OCI-LY7 (cell line): ENCODE measurements around the gene VSIG1.

Experiments used
- CTCF ChIP-seq: fragments of 200-600 bp; sonication (generic); conservative IDR thresholded peaks from 2 replicates; pipeline ENCODE4 v1.5.1; 2014; ENCODE audit warnings: mild to moderate bottlenecking, antibody characterized with exemption, low read length, moderate library complexity, mixed read lengths
- EZH2phosphoT487 ChIP-seq: fragments of 200-600 bp; sonication (generic); IDR thresholded peaks from 2 replicates; pipeline ENCODE4 v1.6.1; 2018; ENCODE audit warnings: low read depth, borderline replicate concordance, mild to moderate bottlenecking, mixed run types, antibody characterized with exemption, low read length, moderate library complexity, mixed read lengths

GRCh38 chrX:108044554-108045256 is at the start of gene VSIG1:
- TF ChIP-seq CTCF (no peak), EZH2phosphoT487 (no peak)
